ENCODE results near the gene ARF5. TPM values are rescaled to one million over a fixed set of nuclear protein-coding genes. Genes with fewer than 3 reads are reported as not detected.

ARF5 gene
- total and polyA plus RNA-seq, 2 of the 8 experiments (the other 6 are each of a cell fraction or from before 2014, with no cell fraction given), result 154 to 579 TPM

- no peak overlapping the region for H2BK20ac ChIP-seq (ENCODE audit: low read length)
- H2AFZ ChIP-seq (ENCODE audit: low read length), result no peak overlapping the region
- no peak overlapping the region for H2BK12ac ChIP-seq (ENCODE audit: low read depth, low read length)
- peaks cover 9 to 36% (median 20%) of the 10 kb centered on the region in 4 experiments; a peak in 6 of 7 replicates for H3K27me3 ChIP-seq (replicated peaks in 1 of 4; ENCODE audit: control insufficient read depth in 3 of 4, extremely low read depth in 1 of 4, insufficient read depth in 3 of 4, low read length in 3 of 4)
- no peak for TF ChIP-seq TBP (IDR thresholded peaks at IDR 0.05; ENCODE audit: low read depth, low read length)
- TF ChIP-seq SIN3A (conservative IDR thresholded peaks at IDR 0.05 in 1 of 2, IDR thresholded peaks at IDR 0.05 in 1 of 2; ENCODE audit: low read depth in 1 of 2, low read length in 2 of 2), result no peak
- TF ChIP-seq EZH2 (IDR thresholded peaks at IDR 0.05; ENCODE audit: low read depth, low read length, severe bottlenecking), result no peak
- no peak for TF ChIP-seq SIRT6 (IDR thresholded peaks at IDR 0.05; ENCODE audit: low read length)
- no peak for TF ChIP-seq TAF1 (IDR thresholded peaks at IDR 0.05; ENCODE audit: low read depth, low read length)
- no peak for TF ChIP-seq RXRA (IDR thresholded peaks at IDR 0.05; ENCODE audit: insufficient read depth, low read depth, low read length)
- no peak for TF ChIP-seq SAP30 (IDR thresholded peaks at IDR 0.05; ENCODE audit: insufficient read depth, insufficient replicate concordance, low read length)
- no peak for TF ChIP-seq NANOG (IDR thresholded peaks at IDR 0.05; ENCODE audit: insufficient read depth, low read depth, low read length, poor library complexity, severe bottlenecking)
- no peak overlapping the region for H2BK120ac ChIP-seq (replicated peaks; ENCODE audit: low read depth, low read length)
- no peaks in the 10 kb centered on the region for H3K36me3 ChIP-seq (ENCODE audit: control insufficient read depth in 2 of 4, insufficient read depth in 4 of 4, low read length in 3 of 4)
- POLR2A ChIA-PET (ENCODE audit: partially characterized antibody), result interaction anchor here (3.1 kb wide), 1 partner anchor 12 kb away, joined by 11 read pairs; no protein-coding TSS in a partner anchor
- no peak overlapping the region for H3K14ac ChIP-seq (ENCODE audit: insufficient read length)
- H3K4me3 ChIP-seq (ENCODE audit: extremely low read depth in 1 of 4, insufficient read depth in 2 of 4, low read depth in 3 of 4, low read length in 4 of 4), result no peak overlapping the region
- no peak overlapping the region for H3K4ac ChIP-seq (replicated peaks; ENCODE audit: insufficient read length, low read depth, low read length)
- H3K9ac ChIP-seq (replicated peaks in 1 of 4; ENCODE audit: extremely low read depth in 1 of 4, low read depth in 3 of 4, low read length in 3 of 4), result no peak overlapping the region
- H4K91ac ChIP-seq (replicated peaks; ENCODE audit: insufficient read length, low read length), result no peak overlapping the region
- H2BK5ac ChIP-seq (ENCODE audit: low read depth, low read length), result no peak overlapping the region
- CTCF ChIA-PET (ENCODE audit: partially characterized antibody), result interaction anchor here (1.0 to 9.2 kb wide), 4 partner anchors 11 to 67 kb away, joined by 3 to 115 read pairs (median 17); no protein-coding TSS in a partner anchor
- H3K27ac ChIP-seq (ENCODE audit: low read depth, low read length), result no peak overlapping the region
- no peak overlapping the region for H2BK15ac ChIP-seq (ENCODE audit: low read length)
- no peaks in the 10 kb centered on the region for H3K79me2 ChIP-seq (ENCODE audit: control insufficient read depth in 1 of 2, insufficient read depth in 2 of 2, low read length in 2 of 2)
- no peak overlapping the region for H3K56ac ChIP-seq (replicated peaks; ENCODE audit: insufficient read length, low read depth, low read length)
- no peak overlapping the region for H4K5ac ChIP-seq (ENCODE audit: insufficient read length, low read depth, low read length)
- peaks cover 0 to 7% (median 3%) of the 10 kb centered on the region in 4 experiments; a peak in 3 of 7 replicates for H3K4me1 ChIP-seq (replicated peaks in 1 of 4; ENCODE audit: control insufficient read depth in 3 of 4, insufficient read depth in 4 of 4, low read length in 3 of 4)
- H4K20me1 ChIP-seq (replicated peaks in 1 of 2; ENCODE audit: control insufficient read depth in 1 of 2, insufficient read depth in 2 of 2, low read length in 2 of 2), result no peaks in the 10 kb centered on the region
- no peak overlapping the region for H4K8ac ChIP-seq (ENCODE audit: extremely low read depth, insufficient read depth, low read length)
- no peak for DNase-seq (ENCODE audit: low read depth in 1 of 2, low spot score in 2 of 2)
- H2AK5ac ChIP-seq (ENCODE audit: low read depth, low read length), result no peak overlapping the region
- H3K23me2 ChIP-seq (ENCODE audit: low read depth, low read length), result peaks cover 25% of the 10 kb centered on the region
- H3K18ac ChIP-seq (ENCODE audit: extremely low read depth, low read length), result no peak overlapping the region
- no peak for FAIRE-seq
- no peaks in the 10 kb centered on the region for H3K9me3 ChIP-seq (ENCODE audit: insufficient read depth in 2 of 2, low read depth in 1 of 2, low read length in 1 of 2)
- H3K23ac ChIP-seq (ENCODE audit: insufficient read length), result no peak overlapping the region
- WGBS, 2 experiments (ENCODE audit: extremely low coverage in 1 of 2, insufficient coverage in 1 of 2, insufficient read length in 1 of 2, insufficient replicate concordance in 2 of 2, low coverage in 1 of 2, low lambda C conversion rate in 2 of 2, missing lambda C conversion rate in 1 of 2), result 91% methylated on average over 5 of the region's 5 CpGs; no CpG with 5 or more reads in 1 of the 2 experiments
- no peaks in the 10 kb centered on the region for H3K79me1 ChIP-seq (ENCODE audit: low read depth, low read length)
- H3K4me2 ChIP-seq (ENCODE audit: insufficient read depth in 1 of 2, low read depth in 2 of 2, low read length in 2 of 2), result no peak overlapping the region
Measured at GRCh38 chr7:127616724-127617123, 28.5 kb downstream of the ARF5 start.
